IMR-90 (cell line): Measurements from ENCODE around the gene MCRIP2. TPM values are rescaled to one million over a fixed set of nuclear protein-coding genes. Genes with fewer than 3 reads are reported as not detected.

Experiments
- ATAC-seq: fragments of 200-7000 bp; cut with Tn5 transposase; 2 replicates; pipeline ENCODE4 v1.9.1; 2020; ENCODE audit warnings: low read depth, mild to moderate bottlenecking, moderate library complexity
- BruUV-seq: library from RNA; stranded (reverse); fragments of 400-500 nt; replicated peaks from 2 replicates; lab custom pipeline; 2021; lab: Mats Ljungman, UMichigan
- CTCF ChIA-PET: fragments of 300-600 bp; formaldehyde crosslinking; extraction: SDS; loops from one replicate; lab custom pipeline; 2021; ENCODE audit warnings: antibody characterized with exemption; lab: Yijun Ruan, JAX
- POLR2A ChIA-PET: fragments of 300-600 bp; sonication (Branson Sonifier 250); formaldehyde crosslinking; loops from one replicate; lab custom pipeline; 2022; ENCODE audit warnings: antibody characterized with exemption; ENCODE audit not compliant: unreplicated experiment; lab: Charles Lee
- DNase-seq: peaks from one replicate; pipeline ENCODE4 v3.0.0; 2013
- H2AFZ ChIP-seq: replicated peaks from 2 replicates; pipeline ENCODE3; 2013; ENCODE audit warnings: low read length, mild to moderate bottlenecking; ENCODE audit not compliant: poor library complexity
- H2AK5ac ChIP-seq: 2 replicates; pipeline ENCODE4 v1.6.1; 2013; ENCODE audit warnings: low read depth, low read length, inconsistent platforms
- H2AK9ac ChIP-seq: replicated peaks from 2 replicates; pipeline ENCODE3; 2013; ENCODE audit warnings: mild to moderate bottlenecking, low read depth, low read length, moderate library complexity; ENCODE audit not compliant: poor library complexity
- H2BK120ac ChIP-seq: 2 replicates; pipeline ENCODE4 v1.6.1; 2013; ENCODE audit warnings: low read depth, low read length, inconsistent platforms
- H2BK15ac ChIP-seq: 3 replicates; pipeline ENCODE4 v1.6.1; 2013; ENCODE audit warnings: low read depth, low read length, inconsistent platforms
- H2BK20ac ChIP-seq: 2 replicates; pipeline ENCODE4 v1.6.1; 2013; ENCODE audit warnings: low read depth, mild to moderate bottlenecking, inconsistent platforms, low read length, moderate library complexity
- H2BK5ac ChIP-seq: 2 replicates; pipeline ENCODE4 v1.6.1; 2013; ENCODE audit warnings: mild to moderate bottlenecking, low read depth, low read length, inconsistent platforms; ENCODE audit not compliant: poor library complexity, severe bottlenecking
- H3K14ac ChIP-seq: replicated peaks from 2 replicates; pipeline ENCODE4 v1.6.1; 2013; ENCODE audit warnings: low read depth, low read length, inconsistent platforms
- H3K18ac ChIP-seq: 2 replicates; pipeline ENCODE4 v1.6.1; 2013; ENCODE audit warnings: low read depth, low read length, control low read depth
- H3K23ac ChIP-seq: 2 replicates; pipeline ENCODE4 v1.6.1; 2013; ENCODE audit warnings: low read depth, low read length, inconsistent platforms
- H3K27ac ChIP-seq: 2 replicates; pipeline ENCODE4 v1.5.1; 2013; ENCODE audit warnings: mild to moderate bottlenecking, control low read depth, low read length; ENCODE audit not compliant: insufficient read depth
- H3K27me3 ChIP-seq: 2 replicates; pipeline ENCODE4 v1.6.1; 2013; ENCODE audit warnings: low read length; ENCODE audit not compliant: control insufficient read depth, insufficient read depth
- H3K36me3 ChIP-seq: 2 replicates; pipeline ENCODE4 v1.6.1; 2013; ENCODE audit warnings: low read length, mixed read lengths; ENCODE audit not compliant: control insufficient read depth, insufficient read depth
- H3K4ac ChIP-seq: 2 replicates; pipeline ENCODE4 v1.6.1; 2013; ENCODE audit warnings: low read depth, low read length, inconsistent platforms
- H3K4me1 ChIP-seq: 2 replicates; pipeline ENCODE4 v1.6.1; 2013; ENCODE audit warnings: low read length, mixed read lengths; ENCODE audit not compliant: control insufficient read depth, insufficient read depth
- H3K4me2 ChIP-seq: 2 replicates; pipeline ENCODE4 v1.6.1; 2013; ENCODE audit warnings: low read depth, mild to moderate bottlenecking, control low read depth, low read length, moderate library complexity
- H3K4me3 ChIP-seq: 2 replicates; pipeline ENCODE4 v1.5.1; 2013; ENCODE audit warnings: low read depth, mild to moderate bottlenecking, control low read depth, low read length, moderate library complexity; ENCODE audit not compliant: insufficient read depth
- H3K56ac ChIP-seq: 2 replicates; pipeline ENCODE4 v1.6.1; 2013; ENCODE audit warnings: low read length, inconsistent platforms; ENCODE audit not compliant: insufficient read depth; ENCODE audit errors: extremely low read depth
- H3K79me1 ChIP-seq, 2 experiments: 2 replicates each; pipeline ENCODE4 v1.6.1; 2013; ENCODE audit warnings: low read length in 2 of 2, inconsistent platforms in 1 of 2, low read depth in 1 of 2
- H3K9ac ChIP-seq: 2 replicates; pipeline ENCODE4 v1.6.1; 2013; ENCODE audit warnings: low read depth, low read length, control low read depth
- H3K9me1 ChIP-seq: 2 replicates; pipeline ENCODE4 v1.6.1; 2013; ENCODE audit warnings: low read length, inconsistent platforms; ENCODE audit not compliant: insufficient read depth
- H3K9me3 ChIP-seq: 2 replicates; pipeline ENCODE4 v1.6.1; 2013; ENCODE audit warnings: low read length; ENCODE audit not compliant: control insufficient read depth, insufficient read depth
- H4K20me1 ChIP-seq: 2 replicates; pipeline ENCODE4 v1.6.1; 2013; ENCODE audit warnings: low read length, inconsistent platforms; ENCODE audit not compliant: insufficient read depth
- H4K5ac ChIP-seq: 2 replicates; pipeline ENCODE4 v1.6.1; 2013; ENCODE audit warnings: mild to moderate bottlenecking, low read depth, low read length, control low read depth
- H4K8ac ChIP-seq, 2 experiments: 2 replicates each; pipeline ENCODE4 v1.6.1; 2013; ENCODE audit warnings: low read depth in 2 of 2, low read length in 2 of 2, control low read depth in 1 of 2, inconsistent platforms in 1 of 2
- H4K91ac ChIP-seq: 2 replicates; pipeline ENCODE4 v1.6.1; 2013; ENCODE audit warnings: low read depth, low read length, inconsistent platforms; ENCODE audit not compliant: insufficient read depth
- BHLHE40 ChIP-seq: fragments of 150-350 bp; IDR thresholded peaks from 2 replicates; pipeline ENCODE4 v1.6.1; 2016; ENCODE audit warnings: mild to moderate bottlenecking, low read depth, low read length
- CEBPB ChIP-seq: IDR thresholded peaks from 2 replicates; pipeline ENCODE4 v1.6.1; 2012; ENCODE audit warnings: low read depth, low read length, improper control_type of control experiment
- CHD1 ChIP-seq: IDR thresholded peaks from 2 replicates; pipeline ENCODE4 v1.6.1; 2012; ENCODE audit warnings: low read depth, low read length, improper control_type of control experiment
- CTCF ChIP-seq: conservative IDR thresholded peaks from 2 replicates; pipeline ENCODE4 v1.5.1; 2012; ENCODE audit warnings: mild to moderate bottlenecking, low read depth, low read length, improper control_type of control experiment
- ELK1 ChIP-seq: fragments of 150-350 bp; IDR thresholded peaks from 2 replicates; pipeline ENCODE4 v1.6.1; 2016; ENCODE audit warnings: low read depth, mild to moderate bottlenecking, low read length, moderate library complexity, borderline replicate concordance
- FOS ChIP-seq: fragments of 150-350 bp; IDR thresholded peaks from 2 replicates; pipeline ENCODE4 v1.6.1; 2016; ENCODE audit warnings: low read depth, low read length
- MAFK ChIP-seq: IDR thresholded peaks from 2 replicates; pipeline ENCODE4 v1.6.1; 2012; ENCODE audit warnings: low read depth, low read length, improper control_type of control experiment
- MAZ ChIP-seq: IDR thresholded peaks from 2 replicates; pipeline ENCODE4 v1.6.1; 2012; ENCODE audit warnings: low read depth, mild to moderate bottlenecking, low read length, improper control_type of control experiment, moderate library complexity, borderline replicate concordance
- MXI1 ChIP-seq: IDR thresholded peaks from 2 replicates; pipeline ENCODE4 v1.6.1; 2012; ENCODE audit warnings: low read depth, mild to moderate bottlenecking, low read length, moderate library complexity, borderline replicate concordance
- NFE2L2 ChIP-seq: fragments of 150-350 bp; IDR thresholded peaks from 2 replicates; pipeline ENCODE4 v1.6.1; 2016; ENCODE audit warnings: low read depth, mild to moderate bottlenecking, low read length
- POLR2A ChIP-seq: IDR thresholded peaks from 2 replicates; pipeline ENCODE4 v1.6.1; 2012; ENCODE audit warnings: mild to moderate bottlenecking, low read depth, low read length
- RAD21 ChIP-seq: IDR thresholded peaks from 2 replicates; pipeline ENCODE4 v1.6.1; 2012; ENCODE audit warnings: low read length, improper control_type of control experiment
- RCOR1 ChIP-seq: IDR thresholded peaks from 2 replicates; pipeline ENCODE4 v1.6.1; 2012; ENCODE audit warnings: mild to moderate bottlenecking, low read length, improper control_type of control experiment; ENCODE audit not compliant: insufficient replicate concordance
- RFX5 ChIP-seq: IDR thresholded peaks from 2 replicates; pipeline ENCODE4 v1.8.0; 2012; ENCODE audit warnings: low read depth, mild to moderate bottlenecking, low read length, moderate library complexity
- SMC3 ChIP-seq: fragments of 150-350 bp; IDR thresholded peaks from 2 replicates; pipeline ENCODE4 v1.6.1; 2016; ENCODE audit warnings: low read depth, mild to moderate bottlenecking, antibody characterized with exemption, low read length, moderate library complexity
- USF2 ChIP-seq: fragments of 150-350 bp; IDR thresholded peaks from 2 replicates; pipeline ENCODE4 v1.6.1; 2017; ENCODE audit warnings: mild to moderate bottlenecking, antibody characterized with exemption, low read length, low read depth
- WGBS, 2 experiments: methylation state at CpG; one replicate each; pipeline versions ENCODE4 v1.1.5 to v1.1.7; 2013; ENCODE audit warnings: missing lambda C conversion rate in 2 of 2; ENCODE audit not compliant: insufficient read length in 1 of 2; ENCODE audit errors: extremely low coverage in 2 of 2; 5-methylcytosine and 5-hydroxymethylcytosine counted together
- dilution Hi-C: fragments of 300-500 bp; cut with HindIII; formaldehyde crosslinking; loops from one replicate; pipeline ENCODE4 v1.14.3; 2018; ENCODE audit warnings: low sequenced_read_pairs; ENCODE audit not compliant: unreplicated experiment
- in situ Hi-C: fragments of 300-500 bp; cut with MboI; formaldehyde crosslinking; loops from 3 replicates; pipeline ENCODE4 v1.14.3; 2019; ENCODE audit warnings: low sequenced_read_pairs, inconsistent platforms, mixed read lengths
- intact Hi-C: fragments of 100-400 bp; cut with micrococcal nuclease; formaldehyde crosslinking; loops from 2 replicates; pipeline ENCODE4 v1.10.0; 2022
- polyA plus RNA-seq, 3 experiments: library from polyadenylated mRNA; depleted of rRNA; stranded (reverse); fragments of >200 nt; gene quantifications; 2 replicates each; pipeline ENCODE4 v1.2.3, GENCODE V29; 2012; ENCODE audit warnings: low replicate concordance in 1 of 3
- total RNA-seq: library from RNA; depleted of rRNA; stranded (reverse); fragments of >200 nt; gene quantifications from 2 replicates; pipeline ENCODE4 v1.2.3, GENCODE V29; 2012

MCRIP2 gene
- total and polyA plus RNA-seq, 2 of the 4 experiments (the other 2 are of a cell fraction): 6.3 to 19.6 TPM

- BruUV-seq: no TSS peak
- ChIA-PET CTCF (no interaction called here), POLR2A (no interaction called here)
- intact Hi-C loops (no loop called here), dilution Hi-C loops (no loop called here), in situ Hi-C loops (loop anchor here (10.0 kb wide), 1 partner anchor 252 kb away; the partner anchor contains the start of gene NME4)
- H2AK5ac ChIP-seq: no peak overlapping the region
- H2BK20ac ChIP-seq: no peak overlapping the region
- no peak overlapping the region for H4K91ac ChIP-seq
- H3K4ac ChIP-seq: no peak overlapping the region
- H3K4me3 ChIP-seq: no peak overlapping the region
- H2AK9ac ChIP-seq: no peak overlapping the region
- H3K18ac ChIP-seq: no peak overlapping the region
- peak overlapping the region; percentile 23 for H2AFZ ChIP-seq
- no peak overlapping the region for H2BK15ac ChIP-seq
- H3K23ac ChIP-seq: no peak overlapping the region
- no peak overlapping the region for H3K27ac ChIP-seq
- DNase-seq (no peak), ATAC-seq (no peak)
- H3K9ac ChIP-seq: no peak overlapping the region
- H2BK5ac ChIP-seq: no peak overlapping the region
- H3K56ac ChIP-seq: no peak overlapping the region
- no peak overlapping the region for H3K14ac ChIP-seq
- H2BK120ac ChIP-seq: no peak overlapping the region
- WGBS, 2 experiments: 87% methylated on average over 3 of the region's 22 CpGs; no CpG with 5 or more reads in 1 of the 2 experiments
- H4K5ac ChIP-seq: no peak overlapping the region
- no peaks in the 10 kb centered on the region for H3K27me3 ChIP-seq
- peaks cover 21% of the 10 kb centered on the region for H3K4me1 ChIP-seq
- no peaks in the 10 kb centered on the region for H3K36me3 ChIP-seq
- H3K9me3 ChIP-seq: no peaks in the 10 kb centered on the region
- peaks cover 15% of the 10 kb centered on the region for H3K9me1 ChIP-seq
- H4K20me1 ChIP-seq: no peaks in the 10 kb centered on the region; the same call in 1 of the 2 replicates
- H3K4me2 ChIP-seq: no peak overlapping the region
- H3K79me1 ChIP-seq: peaks cover 13 to 55% of the 10 kb centered on the region in 2 experiments; a peak in 3 of 4 replicates
- H4K8ac ChIP-seq: no peak overlapping the region
- TF ChIP-seq SMC3 (no peak), NFE2L2 (no peak), RAD21 (no peak), MAFK (no peak), CTCF (no peak), RCOR1 (no peak), CEBPB (no peak), USF2 (no peak), MXI1 (no peak), ELK1 (no peak), CHD1 (no peak), BHLHE40 (no peak), POLR2A (no peak), MAZ (no peak), FOS (no peak), RFX5 (no peak)
Measured at GRCh38 chr16:646679-647172, 5.1 kb downstream of the MCRIP2 start.
